GM18499 (cell line): ENCODE measurements around the gene SMIM29.

Experiments
- ATAC-seq: cut with Tn5 transposase; IDR thresholded peaks from one replicate; pipeline ENCODE4 v1.9.1; 2021; ENCODE audit warnings: moderate number of reproducible peaks; ENCODE audit not compliant: insufficient read depth, unreplicated experiment

SMIM29 gene

GRCh38 chr6:34242252-34243130 lies 6.3 kb downstream of the SMIM29 start:
- no peak for ATAC-seq

GRCh38 chr6:34241351-34242215 lies 7.2 kb downstream of the SMIM29 start:
- no peak for ATAC-seq

GRCh38 chr6:34240329-34241248 lies 8.2 kb downstream of the SMIM29 start:
- ATAC-seq, result no peak

GRCh38 chr6:34239893-34240292 lies 8.9 kb downstream of the SMIM29 start:
- ATAC-seq, result no peak

- no peak for ATAC-seq
Observed at GRCh38 chr6:34239500-34239825, 9.3 kb downstream of the SMIM29 start.

- no peak for ATAC-seq
Observed at GRCh38 chr6:34238585-34239499, 10.0 kb downstream of the SMIM29 start.

- no peak for ATAC-seq
Observed at GRCh38 chr6:34237722-34238584, 10.9 kb downstream of the SMIM29 start.

GRCh38 chr6:34237316-34237721 lies 11.5 kb downstream of the SMIM29 start:
- no peak for ATAC-seq

- no peak for ATAC-seq
Observed at GRCh38 chr6:34236443-34237315, 12.1 kb downstream of the SMIM29 start, which contains the start of gene HMGA1. TSS of gene HMGA1 (plus strand) at chr6:34236873. CDS start at chr6:34240781, 3,908 bp downstream.

GRCh38 chr6:34236131-34236442 lies 12.7 kb downstream of the SMIM29 start:
- ATAC-seq, result no peak

GRCh38 chr6:34235307-34236130 lies 13.3 kb downstream of the SMIM29 start:
- no peak for ATAC-seq

- ATAC-seq, result no peak
Observed at GRCh38 chr6:34234667-34235306, 14.0 kb downstream of the SMIM29 start.

GRCh38 chr6:34233867-34234266 lies 14.9 kb downstream of the SMIM29 start:
- no peak for ATAC-seq

GRCh38 chr6:34232901-34233300 lies 15.9 kb downstream of the SMIM29 start:
- ATAC-seq, result no peak

- no peak for ATAC-seq
Observed at GRCh38 chr6:34231566-34232336, 17.1 kb downstream of the SMIM29 start.
